GM19397 (cell line): ENCODE data around the gene SDF4.

ENCODE experiments used
- ATAC-seq: cut with Tn5 transposase; IDR thresholded peaks from one replicate; pipeline ENCODE4 v1.9.1; 2021; ENCODE audit warnings: mild to moderate bottlenecking, moderate library complexity; ENCODE audit not compliant: unreplicated experiment

SDF4 gene

GRCh38 chr1:1168451-1169411, 63.1 kb downstream of the SDF4 start:
- ATAC-seq: no peak

- no peak for ATAC-seq
These were observed 63.9 kb downstream of the SDF4 start for GRCh38 chr1:1167841-1168450.

DNA sequence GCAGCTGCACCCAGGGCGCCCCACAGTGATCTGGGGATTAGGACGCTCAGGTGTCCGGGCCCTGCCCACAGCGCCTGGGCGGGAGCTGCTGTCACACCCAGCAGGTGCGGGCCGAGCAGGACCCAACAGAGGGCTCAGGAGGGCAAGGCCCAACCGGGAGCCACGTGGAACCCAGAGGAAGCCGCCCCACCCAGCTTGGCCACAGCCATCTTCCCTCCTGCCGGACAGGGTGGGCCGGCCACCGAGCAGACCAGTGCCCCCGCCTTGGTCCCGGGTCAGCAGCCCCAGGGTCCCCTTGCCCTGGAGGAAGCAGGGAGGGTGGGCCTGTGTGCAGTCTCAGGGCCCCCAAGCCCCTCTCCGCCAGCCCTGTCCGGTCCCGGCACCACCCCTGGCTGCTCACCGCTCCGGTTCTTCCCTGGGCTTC, 64.4 kb downstream of the SDF4 start:
- ATAC-seq: no peak
